IMR-90 (cell line): ENCODE data around the gene EID2B.

Experiments used
- CTCF ChIP-seq: conservative IDR thresholded peaks from 2 replicates; pipeline ENCODE4 v1.5.1; 2012; ENCODE audit warnings: mild to moderate bottlenecking, low read depth, low read length, improper control_type of control experiment
- MAFK ChIP-seq: IDR thresholded peaks from 2 replicates; pipeline ENCODE4 v1.6.1; 2012; ENCODE audit warnings: low read depth, low read length, improper control_type of control experiment
- MAZ ChIP-seq: IDR thresholded peaks from 2 replicates; pipeline ENCODE4 v1.6.1; 2012; ENCODE audit warnings: low read depth, mild to moderate bottlenecking, low read length, improper control_type of control experiment, moderate library complexity, borderline replicate concordance
- MXI1 ChIP-seq: IDR thresholded peaks from 2 replicates; pipeline ENCODE4 v1.6.1; 2012; ENCODE audit warnings: low read depth, mild to moderate bottlenecking, low read length, moderate library complexity, borderline replicate concordance
- POLR2A ChIP-seq: IDR thresholded peaks from 2 replicates; pipeline ENCODE4 v1.6.1; 2012; ENCODE audit warnings: mild to moderate bottlenecking, low read depth, low read length
- RAD21 ChIP-seq: IDR thresholded peaks from 2 replicates; pipeline ENCODE4 v1.6.1; 2012; ENCODE audit warnings: low read length, improper control_type of control experiment
- RCOR1 ChIP-seq: IDR thresholded peaks from 2 replicates; pipeline ENCODE4 v1.6.1; 2012; ENCODE audit warnings: mild to moderate bottlenecking, low read length, improper control_type of control experiment; ENCODE audit not compliant: insufficient replicate concordance
- SMC3 ChIP-seq: fragments of 150-350 bp; IDR thresholded peaks from 2 replicates; pipeline ENCODE4 v1.6.1; 2016; ENCODE audit warnings: low read depth, mild to moderate bottlenecking, antibody characterized with exemption, low read length, moderate library complexity
- USF2 ChIP-seq: fragments of 150-350 bp; IDR thresholded peaks from 2 replicates; pipeline ENCODE4 v1.6.1; 2017; ENCODE audit warnings: mild to moderate bottlenecking, antibody characterized with exemption, low read length, low read depth

GRCh38 chr19:39506944-39507714, 25.5 kb downstream of the EID2B start:
- TF ChIP-seq CTCF (no peak), POLR2A (no peak), MAZ (no peak), MXI1 (peak; percentile 14; the same call in 1 of the 2 replicates), SMC3 (no peak), RAD21 (no peak), USF2 (peak; percentile 66), MAFK (no peak), RCOR1 (no peak)
